Activated T-cell treated with anti-CD3 and anti-CD28 coated beads for 48 hours (primary cell): ENCODE data around the gene ZNF331.

Experiments used
- DNase-seq: peaks from one replicate; pipeline ENCODE4 v3.0.0-alpha.2; 2020; ENCODE audit warnings: low read depth

The ZNF331 gene

DNA sequence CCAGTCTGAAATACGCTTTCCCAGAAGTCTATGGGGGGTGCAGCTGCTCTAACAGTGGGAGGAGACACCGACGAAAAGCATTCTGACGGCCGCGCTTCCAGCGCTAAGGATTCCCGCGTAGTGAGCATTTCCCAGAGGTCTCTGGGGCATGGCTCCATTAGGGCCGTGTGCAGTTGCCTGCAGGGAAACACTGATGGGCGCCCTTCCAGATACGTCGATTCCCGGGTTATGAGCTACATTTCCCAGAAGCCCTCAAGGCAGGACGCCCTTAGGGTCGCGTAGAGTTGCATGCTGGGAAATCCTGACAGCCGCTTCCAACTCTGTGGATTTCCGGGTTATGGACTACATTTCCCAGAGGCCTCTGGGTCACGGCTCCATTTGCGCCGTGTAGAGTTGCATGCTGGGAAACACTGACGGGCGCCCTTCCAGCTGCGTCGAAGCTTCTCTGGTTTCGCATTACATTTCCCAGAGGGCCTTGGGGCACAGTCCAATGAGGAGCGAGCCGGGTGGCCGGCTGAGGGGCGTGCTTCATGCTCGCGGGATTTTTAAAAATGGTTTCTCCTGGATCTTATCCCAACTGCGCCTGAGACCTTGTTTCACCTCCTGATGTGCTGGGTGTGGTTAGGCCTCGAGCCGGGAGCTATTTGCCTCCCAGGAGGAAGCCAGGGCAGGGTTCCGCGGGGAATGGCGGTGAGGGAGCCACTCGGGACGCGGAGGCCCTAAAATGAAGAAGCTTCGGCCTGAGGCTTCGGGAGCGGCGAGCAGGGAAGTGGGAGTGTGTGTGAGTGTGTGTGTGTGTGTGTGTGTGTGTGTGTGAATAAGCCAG lies 17.2 kb upstream of the ZNF331 start:
- DNase-seq = peak; percentile 76

- no peak for DNase-seq
Measured at GRCh38 chr19:53521373-53522202, 16.4 kb upstream of the ZNF331 start.

DNA sequence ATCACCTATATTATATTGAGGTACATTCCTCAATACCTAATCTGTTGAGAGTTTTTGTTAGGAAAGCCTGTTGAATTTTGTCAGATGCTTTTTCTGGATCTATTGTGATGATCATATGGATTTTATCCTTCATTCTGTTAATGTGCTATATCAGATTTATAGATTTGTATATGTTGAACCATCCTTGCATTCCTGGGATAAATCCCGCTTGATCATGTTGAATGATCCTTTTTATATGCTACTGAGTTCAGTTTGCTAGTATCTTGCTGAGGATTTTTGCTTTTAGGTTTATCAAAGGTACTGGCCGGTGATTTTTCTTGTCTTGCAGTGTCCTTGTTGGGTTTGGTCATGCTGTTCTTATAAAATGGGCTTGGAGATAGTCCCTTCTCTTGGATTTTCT lies 12.0 kb upstream of the ZNF331 start:
- no peak for DNase-seq

GRCh38 chr19:53530622-53531021 lies 7.3 kb upstream of the ZNF331 start:
- no peak for DNase-seq

DNA sequence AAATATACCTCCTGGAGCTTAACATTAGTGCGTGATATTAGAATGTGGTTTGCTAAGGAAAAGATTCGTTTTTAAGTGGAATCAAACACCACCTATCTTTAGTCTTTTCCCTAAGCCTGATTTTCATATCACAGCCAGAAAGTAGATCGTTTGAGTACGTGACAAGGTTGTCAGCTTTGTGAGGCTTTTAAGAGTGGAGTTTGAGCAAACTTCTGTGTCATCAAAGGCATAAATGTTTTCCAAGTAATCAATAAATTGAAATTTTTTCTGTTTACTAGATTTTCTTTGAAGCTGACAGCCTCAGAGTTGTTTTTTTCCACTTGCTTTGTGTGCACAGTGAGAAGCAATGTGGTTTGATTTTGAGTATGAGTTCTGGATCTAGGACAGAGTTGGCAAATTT lies 6.5 kb upstream of the ZNF331 start:
- no peak for DNase-seq

DNA sequence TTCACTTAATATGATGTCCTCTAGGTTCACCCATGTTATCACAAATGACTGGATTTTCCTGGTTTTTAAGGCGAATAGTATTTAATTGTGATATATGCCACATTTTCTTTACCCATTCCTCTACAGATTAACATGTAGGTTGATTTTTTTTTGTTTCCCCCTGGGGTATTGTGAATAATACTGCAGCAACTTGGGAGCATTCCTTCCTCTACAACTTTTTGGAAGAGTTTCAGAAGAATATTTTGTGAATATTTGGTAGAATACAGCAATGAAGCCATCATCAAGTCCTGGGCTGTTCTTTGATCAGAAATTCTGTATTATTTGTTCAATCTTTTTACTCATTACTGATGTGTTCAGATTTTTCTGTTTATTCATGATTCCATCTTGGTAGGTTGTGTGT lies 5.6 kb upstream of the ZNF331 start:
- no peak for DNase-seq

GRCh38 chr19:53536225-53536548 lies 1.8 kb upstream of the ZNF331 start:
- DNase-seq = no peak

- DNase-seq = no peak
Measured at GRCh38 chr19:53537121-53537520, 824 bp upstream of the ZNF331 start.

DNA sequence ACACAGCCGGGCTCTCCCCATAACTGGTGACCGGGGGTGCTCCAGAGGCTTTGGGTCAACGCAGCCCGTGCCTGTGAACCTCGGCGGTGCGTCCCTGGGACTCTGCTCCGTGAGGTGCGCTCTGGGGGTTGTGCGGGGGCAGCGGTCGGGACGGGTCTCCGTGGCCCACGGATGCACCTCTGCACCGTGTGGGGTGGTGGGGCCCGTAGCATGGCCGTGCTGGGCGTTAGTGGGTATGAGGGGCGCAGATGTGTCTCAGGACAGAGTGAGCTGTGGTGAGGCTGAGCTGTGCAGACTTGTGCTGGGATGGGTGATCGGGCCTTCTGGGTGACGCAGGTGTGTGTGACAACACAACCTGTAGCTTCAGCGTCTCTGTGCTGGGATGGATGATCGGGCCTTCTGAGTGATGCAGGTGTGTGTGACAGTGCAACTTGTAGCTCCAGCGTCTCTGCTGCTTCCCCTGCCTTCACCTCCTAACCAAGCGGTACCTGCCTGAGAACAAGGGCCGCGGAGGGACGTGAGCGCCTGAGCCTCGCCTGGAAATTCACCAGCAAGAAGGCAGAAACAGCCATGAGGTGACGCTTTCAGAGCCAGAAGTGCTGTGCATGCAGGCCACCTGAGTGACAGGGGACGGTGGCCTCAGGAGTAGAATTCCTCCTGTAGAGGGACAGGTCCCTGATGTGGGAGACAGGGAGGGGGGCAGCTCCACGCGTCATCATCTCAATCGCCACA lies 599 bp downstream of the ZNF331 start:
- no peak for DNase-seq

GRCh38 chr19:53540091-53540490 lies 2.1 kb downstream of the ZNF331 start:
- DNase-seq = no peak

DNA sequence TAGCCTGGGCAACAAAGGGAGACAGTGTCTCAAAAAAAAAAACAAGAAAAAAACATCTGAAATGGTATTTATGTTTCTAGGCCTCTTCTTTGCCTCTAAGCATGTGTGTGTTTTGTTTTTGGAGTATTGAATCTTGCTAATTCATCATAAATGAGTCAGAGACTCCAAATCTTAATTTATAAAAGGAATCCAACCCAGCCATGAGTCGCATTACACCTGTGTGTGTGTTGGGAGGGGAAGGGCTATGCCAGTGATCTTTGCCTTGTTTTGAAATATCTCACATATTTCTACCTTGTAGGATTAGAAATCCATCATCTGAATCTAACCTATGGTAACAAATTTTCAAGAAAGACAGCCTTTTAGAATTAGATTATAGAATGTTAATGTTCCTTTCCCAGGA lies 4.0 kb downstream of the ZNF331 start:
- no peak for DNase-seq

DNA sequence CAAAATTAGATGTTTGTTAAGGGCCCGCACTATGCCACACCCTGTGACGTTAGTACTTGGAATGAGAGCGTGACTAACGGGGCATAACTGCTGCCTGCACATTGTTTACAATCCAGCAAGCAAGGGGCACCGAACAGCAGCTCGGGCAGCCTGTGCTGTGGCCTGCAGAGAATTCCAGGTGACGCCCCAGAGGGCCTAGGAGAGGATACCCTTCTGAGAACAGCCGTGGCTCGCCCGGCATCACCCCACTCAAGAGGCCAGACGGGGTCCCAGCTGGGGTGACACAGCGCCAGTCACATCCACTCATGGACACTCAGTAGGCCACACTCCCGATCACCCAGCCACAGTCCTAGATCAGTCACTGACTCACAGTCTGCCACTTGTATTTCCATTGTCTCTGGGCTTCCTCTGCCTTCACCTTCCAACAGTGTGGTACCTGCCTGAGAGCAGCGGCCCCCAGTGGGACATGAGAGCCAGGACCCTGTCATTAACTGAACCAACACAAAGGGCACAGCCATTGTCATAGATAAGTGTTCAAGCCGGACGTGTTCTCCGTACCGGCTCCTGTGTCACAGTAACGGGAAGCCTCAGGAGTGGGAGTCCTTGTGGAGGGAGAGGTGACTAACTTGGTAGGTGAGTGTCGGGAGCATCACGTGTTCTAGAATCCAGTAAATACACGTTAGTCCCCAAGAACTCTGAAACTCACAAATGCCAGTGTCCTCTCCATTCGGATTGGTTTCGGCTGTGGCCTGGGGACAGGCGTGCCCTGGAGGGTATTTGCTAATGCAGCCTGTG lies 7.5 kb downstream of the ZNF331 start:
- DNase-seq = no peak

- no peak for DNase-seq
Measured at GRCh38 chr19:53546758-53547513, 9.0 kb downstream of the ZNF331 start.

DNA sequence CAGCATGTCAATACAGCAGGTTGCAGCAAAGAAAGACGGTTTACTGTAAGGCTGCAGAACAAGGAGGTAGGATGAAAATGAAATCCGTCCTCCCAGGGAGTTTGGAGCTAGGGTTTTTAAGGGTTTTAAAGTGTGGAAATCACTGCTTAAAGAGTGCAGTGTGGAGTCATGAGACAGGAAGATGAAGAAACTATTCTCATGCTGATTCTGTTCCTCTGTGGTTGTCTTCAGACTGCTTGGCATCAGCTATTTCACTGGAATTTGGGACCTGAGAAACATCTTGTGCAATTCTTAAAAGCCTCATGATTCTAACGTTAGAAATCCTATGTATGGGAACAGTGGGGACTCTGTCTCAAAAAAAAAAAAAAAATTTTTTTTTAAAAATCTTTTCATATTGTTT lies 11.4 kb downstream of the ZNF331 start:
- no peak for DNase-seq

- no peak for DNase-seq
Measured at GRCh38 chr19:53552001-53552721, 14.2 kb downstream of the ZNF331 start.

DNA sequence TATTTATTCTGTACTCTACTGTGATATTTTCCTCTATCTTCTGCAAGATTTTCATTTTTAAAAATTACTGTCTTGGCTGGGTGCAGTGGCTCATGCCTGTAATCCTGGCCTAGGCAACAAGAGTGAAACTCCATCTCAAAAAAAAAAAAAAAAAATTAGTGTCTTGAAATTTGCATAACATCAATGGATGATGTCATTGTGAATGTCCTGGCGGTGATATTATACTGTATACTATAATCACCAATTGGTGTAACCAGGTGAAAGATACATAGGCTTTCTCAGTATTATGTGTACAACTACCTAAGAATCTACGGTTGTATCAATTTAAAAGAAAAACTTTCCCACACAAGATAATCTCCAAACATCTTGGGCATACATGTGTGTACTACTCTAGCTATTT lies 15.2 kb downstream of the ZNF331 start:
- no peak for DNase-seq

- peak; percentile 85 for DNase-seq
Measured at GRCh38 chr19:53553865-53554791, 16.2 kb downstream of the ZNF331 start.

DNA sequence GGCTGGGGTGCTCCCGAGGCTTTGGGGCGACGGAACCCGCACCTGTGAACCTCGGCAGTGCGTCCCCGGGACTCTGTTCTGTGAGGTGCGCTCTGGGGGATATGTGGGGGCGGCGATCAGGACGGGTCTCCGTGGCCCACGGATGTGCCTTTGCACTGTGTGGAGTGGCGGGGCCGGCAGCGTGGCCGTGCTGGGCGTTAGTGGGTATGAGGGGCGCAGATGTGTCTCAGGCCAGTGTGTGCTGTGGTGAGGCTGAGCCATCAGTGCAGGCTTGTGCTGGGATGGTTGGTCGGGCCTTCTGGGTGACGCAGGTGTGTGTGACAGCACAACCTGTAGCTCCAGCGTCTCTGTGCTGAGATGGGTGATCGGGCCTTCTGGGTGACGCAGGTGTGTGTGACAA lies 16.9 kb downstream of the ZNF331 start:
- DNase-seq = no peak

DNA sequence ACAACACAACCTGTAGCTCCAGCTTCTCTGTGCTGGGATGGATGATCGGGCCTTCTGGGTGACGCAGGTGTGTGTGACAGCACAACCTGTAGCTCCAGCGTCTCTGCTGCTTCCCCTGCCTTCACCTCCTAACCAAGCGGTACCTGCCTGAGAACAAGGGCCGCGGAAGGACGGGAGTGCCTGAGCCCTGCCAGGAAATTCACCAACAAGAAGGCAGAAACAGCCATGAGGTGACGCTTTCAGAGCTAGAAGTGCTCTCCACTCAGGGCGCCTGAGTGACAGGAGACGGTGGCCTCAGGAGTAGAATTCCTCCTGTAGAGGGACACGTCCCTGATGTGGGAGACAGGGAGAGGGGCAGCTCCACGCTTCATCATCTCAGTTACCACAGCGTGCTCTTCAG lies 17.4 kb downstream of the ZNF331 start:
- DNase-seq = no peak

DNA sequence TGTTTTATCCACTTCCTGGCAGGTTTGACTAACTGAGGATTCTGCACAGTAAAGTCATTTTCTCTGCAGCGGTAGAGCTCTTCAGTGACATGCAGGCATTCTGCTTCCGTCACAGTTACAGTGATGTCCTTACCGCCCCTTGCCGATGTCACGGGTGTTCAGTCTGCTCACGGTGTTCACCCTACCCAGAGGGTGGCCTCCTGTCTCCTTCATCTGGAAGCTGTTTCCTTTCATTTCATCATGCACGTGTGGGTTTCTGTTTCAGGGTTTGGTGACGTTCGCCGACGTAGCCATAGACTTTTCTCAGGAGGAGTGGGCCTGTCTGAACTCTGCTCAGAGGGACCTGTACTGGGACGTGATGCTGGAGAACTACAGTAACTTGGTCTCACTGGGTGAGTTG lies 33.4 kb downstream of the ZNF331 start:
- no peak for DNase-seq
